Panc1 (cell line): ENCODE measurements around the gene AKAP12. TPM values are rescaled to one million over a fixed set of nuclear protein-coding genes. Genes with fewer than 3 reads are reported as not detected.

Experiments used
- ATAC-seq: fragments of 200-7000 bp; cut with Tn5 transposase; 2 replicates; pipeline ENCODE4 v1.9.1; 2020; ENCODE audit warnings: mild to moderate bottlenecking, moderate library complexity
- BruUV-seq: library from RNA; stranded (reverse); fragments of 400-500 nt; replicated peaks from 2 replicates; lab custom pipeline; 2021; lab: Mats Ljungman, UMichigan
- CTCF ChIA-PET: fragments of 300-600 bp; sonication (Branson Sonifier 250); formaldehyde crosslinking; loops from one replicate; lab custom pipeline; 2022; ENCODE audit warnings: antibody characterized with exemption; lab: Charles Lee
- POLR2A ChIA-PET: fragments of 300-600 bp; sonication (Branson Sonifier 250); formaldehyde crosslinking; loops from one replicate; lab custom pipeline; 2022; ENCODE audit warnings: antibody characterized with exemption; lab: Charles Lee
- DNase-seq: peaks from one replicate; pipeline ENCODE4 v3.0.0-alpha.2; 2010; ENCODE audit warnings: low read depth, low spot score
- H3K27ac ChIP-seq: 2 replicates; pipeline ENCODE4 v1.5.1; 2011; ENCODE audit warnings: mild to moderate bottlenecking, low read length, inconsistent platforms
- H3K27me3 ChIP-seq: fragments of 200-500 bp; sonication (Bioruptor generic); 2 replicates; pipeline ENCODE4 v1.6.0; 2014; ENCODE audit warnings: low read length, inconsistent platforms; ENCODE audit not compliant: control insufficient read depth, insufficient read depth
- H3K36me3 ChIP-seq: fragments of 200-500 bp; sonication (Bioruptor generic); 2 replicates; pipeline ENCODE4 v1.5.1; 2014; ENCODE audit warnings: inconsistent platforms, mild to moderate bottlenecking, low read length, moderate library complexity; ENCODE audit not compliant: control insufficient read depth, insufficient read depth
- H3K4me1 ChIP-seq: 2 replicates; pipeline ENCODE4 v1.5.1; 2011; ENCODE audit warnings: inconsistent platforms, mild to moderate bottlenecking, low read length, moderate library complexity; ENCODE audit not compliant: control insufficient read depth, insufficient read depth
- H3K4me3 ChIP-seq, 2 experiments: 2 replicates each; pipeline ENCODE4 v1.5.1; 2011 to 2012; ENCODE audit warnings: low read depth in 2 of 2, low read length in 2 of 2, mild to moderate bottlenecking in 2 of 2, inconsistent platforms in 1 of 2, moderate library complexity in 1 of 2
- H3K9me3 ChIP-seq: fragments of 200-500 bp; sonication (Bioruptor generic); 2 replicates; pipeline ENCODE4 v1.5.1; 2014; ENCODE audit warnings: low read depth, mild to moderate bottlenecking, inconsistent platforms, low read length, moderate library complexity; ENCODE audit not compliant: control insufficient read depth, insufficient read depth
- CTCF ChIP-seq: fragments of 450-650 bp; IDR thresholded peaks from 2 replicates; pipeline ENCODE4 v1.5.1; 2017; ENCODE audit warnings: mild to moderate bottlenecking
- POLR2AphosphoS5 ChIP-seq: IDR thresholded peaks from 2 replicates; pipeline ENCODE4 v1.6.1; 2012; ENCODE audit warnings: mild to moderate bottlenecking, low read depth, low read length, moderate library complexity
- REST ChIP-seq, 2 experiments: IDR thresholded peaks; 2 replicates each; pipeline ENCODE4 v1.6.1; 2011 to 2012; ENCODE audit warnings: low read depth in 2 of 2, control low read depth in 1 of 2, low read length in 1 of 2, mild to moderate bottlenecking in 1 of 2, moderate library complexity in 1 of 2; ENCODE audit not compliant: insufficient read depth in 1 of 2
- SIN3A ChIP-seq: IDR thresholded peaks from 2 replicates; pipeline ENCODE4 v1.6.1; 2012; ENCODE audit warnings: low read depth, mild to moderate bottlenecking, low read length, moderate library complexity, borderline replicate concordance; ENCODE audit not compliant: insufficient read depth
- TCF7L2 ChIP-seq: IDR thresholded peaks from 2 replicates; pipeline ENCODE4 v1.6.1; 2011; ENCODE audit warnings: mild to moderate bottlenecking, low read depth, low read length, inconsistent platforms
- in situ Hi-C: cut with HindIII; loops from 2 replicates; pipeline ENCODE4 v1.10.0; 2016; ENCODE audit warnings: low sequenced_read_pairs, low pct_unique_long_range_greater_than_20kb
- intact Hi-C: fragments of 100-400 bp; cut with micrococcal nuclease; formaldehyde crosslinking; loops from one replicate; pipeline ENCODE4 v1.10.0; 2022; ENCODE audit not compliant: unreplicated experiment
- total RNA-seq: library from RNA; stranded (reverse); gene quantifications from one replicate; pipeline ENCODE4 v1.2.1, GENCODE V29; 2021; ENCODE audit not compliant: unreplicated experiment

Gene AKAP12
- total RNA-seq, 1 experiment from 2014 or later, result 267 TPM

GRCh38 chr6:151400473-151400872, 160.7 kb downstream of the AKAP12 start:
- CTCF ChIA-PET, result no interaction called here

GRCh38 chr6:151402228-151402627, 162.5 kb downstream of the AKAP12 start:
- H3K4me1 ChIP-seq, result no peaks in the 10 kb centered on the region
- no peak for TF ChIP-seq SIN3A
- TF ChIP-seq REST (IDR thresholded peaks at IDR 0.05; ENCODE audit: insufficient read depth in 1 of 2, low read depth in 2 of 2, low read length in 1 of 2), result no peak
- no peak for TF ChIP-seq TCF7L2
- no peak for TF ChIP-seq POLR2AphosphoS5
- no peak for TF ChIP-seq CTCF
- CTCF ChIA-PET, result no interaction called here
- in situ Hi-C loops (no loop called here), intact Hi-C loops (no loop called here)
- DNase-seq, result no peak
- no peaks in the 10 kb centered on the region for H3K9me3 ChIP-seq
- no TSS peak for BruUV-seq
- H3K27me3 ChIP-seq, result no peaks in the 10 kb centered on the region
- no peak overlapping the region for H3K4me3 ChIP-seq
- no peak overlapping the region for H3K27ac ChIP-seq
- no peak for ATAC-seq
- POLR2A ChIA-PET, result no interaction called here
- H3K36me3 ChIP-seq, result peaks cover 9% of the 10 kb centered on the region; the same call in 1 of the 2 replicates

More at GRCh38 chr6:151400473-151400872, 160.7 kb downstream of the AKAP12 start:
- no peak for TF ChIP-seq TCF7L2
- TF ChIP-seq SIN3A, result no peak
- no peak for TF ChIP-seq REST (IDR thresholded peaks at IDR 0.05; ENCODE audit: insufficient read depth in 1 of 2, low read depth in 2 of 2, low read length in 1 of 2)
- TF ChIP-seq CTCF, result no peak
- TF ChIP-seq POLR2AphosphoS5, result no peak
- intact Hi-C loops, result no loop called here
- Histone ChIP-seq H3K27me3 (no peaks in the 10 kb centered on the region), H3K4me3 (no peak overlapping the region), H3K27ac (no peak overlapping the region), H3K9me3 (no peaks in the 10 kb centered on the region), H3K36me3 (peaks cover 9% of the 10 kb centered on the region; the same call in 1 of the 2 replicates), H3K4me1 (no peaks in the 10 kb centered on the region)
- in situ Hi-C loops, result no loop called here
- DNase-seq (no peak), ATAC-seq (no peak)
- BruUV-seq, result no TSS peak
- POLR2A ChIA-PET, result no interaction called here
